C1 segment of cervical spinal cord (tissue), 14 donors: Measurements from ENCODE around the gene STX16.

ENCODE experiments used
- DNase-seq, 14 donors: peaks; one replicate each; lab custom pipeline; 2025; lab: John Stamatoyannopoulos, UW

Gene STX16

GRCh38 chr20:58697201-58697866 is 46.3 kb downstream of the STX16 start:
- no peak for DNase-seq

DNA sequence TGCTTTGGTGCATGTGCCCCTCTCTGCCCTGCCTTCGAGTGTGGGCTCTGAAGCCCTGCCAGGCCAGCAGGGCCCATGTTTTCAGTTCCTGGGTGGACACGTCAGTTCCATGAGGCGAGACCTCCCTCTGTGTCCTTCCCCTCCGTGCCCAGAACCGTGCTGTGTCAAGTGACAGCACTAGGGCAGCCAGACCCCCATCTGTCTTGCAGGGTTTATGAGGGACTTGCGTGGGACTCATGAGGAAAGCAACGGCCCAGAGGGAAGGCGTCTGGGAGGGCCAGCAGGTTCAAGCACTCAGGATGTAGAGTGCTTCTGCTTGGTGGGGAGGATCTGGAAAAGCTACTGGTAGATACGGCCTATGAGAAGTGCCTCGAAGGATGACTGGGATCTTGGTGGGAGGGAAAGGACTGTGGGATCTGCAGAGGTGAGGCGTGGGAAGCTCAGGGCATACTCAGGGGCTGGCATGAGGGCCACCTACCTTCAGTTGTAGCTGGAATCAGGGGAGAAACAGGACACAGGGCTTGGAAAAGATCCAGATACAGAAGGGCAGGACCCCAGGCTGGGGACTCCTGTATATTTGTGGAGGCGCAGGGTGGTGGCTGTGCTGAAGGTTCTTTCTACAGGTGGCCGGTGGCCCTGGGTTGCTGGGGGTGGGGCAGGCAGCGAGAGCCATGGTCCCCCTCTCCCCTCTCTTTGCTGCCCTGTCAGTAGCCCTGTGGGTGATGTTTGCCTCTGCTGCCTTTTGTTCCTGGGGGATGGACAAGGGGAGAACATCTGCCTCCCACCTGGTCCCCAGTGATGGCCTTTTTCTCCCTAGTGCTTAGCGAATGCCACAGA is 47.0 kb downstream of the STX16 start:
- no peak for DNase-seq

DNA sequence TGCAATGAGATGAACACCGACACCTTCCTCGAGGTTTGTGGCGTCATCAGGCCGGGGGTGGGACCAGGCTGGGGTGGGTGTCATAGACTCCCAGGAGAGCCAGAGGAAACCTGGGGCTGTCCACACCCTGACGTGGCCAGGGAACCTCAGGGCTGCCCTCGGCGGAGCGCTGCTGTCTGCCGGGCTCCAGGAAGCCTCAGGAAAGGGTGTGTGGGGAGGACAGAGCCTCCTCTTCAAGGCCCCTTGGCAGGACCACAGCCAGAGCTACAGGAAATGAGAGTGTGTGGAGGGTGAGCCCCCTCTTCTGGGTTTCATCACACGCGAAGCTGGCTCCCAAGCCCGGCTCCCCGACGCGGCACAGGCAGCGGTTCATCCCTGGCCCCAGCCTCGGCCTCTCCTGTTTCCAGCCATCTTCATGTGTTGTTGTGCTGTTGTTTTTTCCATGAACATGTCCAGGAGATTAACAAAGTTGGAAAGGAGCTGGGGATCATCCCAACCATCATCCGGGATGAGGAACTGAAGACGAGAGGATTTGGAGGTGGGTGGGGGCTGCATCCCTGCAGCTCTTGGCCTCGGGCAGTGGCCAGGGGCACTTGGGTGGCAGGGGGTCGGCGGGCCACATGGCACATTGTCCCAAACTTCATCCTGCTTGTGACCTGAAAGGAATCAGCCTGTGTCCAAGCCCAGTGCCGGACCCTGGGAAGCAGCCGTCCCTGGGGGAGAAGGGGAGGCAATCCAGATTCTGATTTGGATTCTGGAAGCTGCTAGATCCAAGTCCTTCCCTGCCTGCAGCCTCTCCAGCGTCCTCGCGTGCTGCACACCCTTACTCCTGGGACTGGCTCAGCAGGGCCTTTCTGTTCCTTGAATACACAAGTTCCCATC is 47.9 kb downstream of the STX16 start:
- no peak for DNase-seq

GRCh38 chr20:58699623-58700107 is 48.6 kb downstream of the STX16 start:
- DNase-seq = no peak

- DNase-seq = no peak
These were observed 49.2 kb downstream of the STX16 start for GRCh38 chr20:58700121-58700821.

DNA sequence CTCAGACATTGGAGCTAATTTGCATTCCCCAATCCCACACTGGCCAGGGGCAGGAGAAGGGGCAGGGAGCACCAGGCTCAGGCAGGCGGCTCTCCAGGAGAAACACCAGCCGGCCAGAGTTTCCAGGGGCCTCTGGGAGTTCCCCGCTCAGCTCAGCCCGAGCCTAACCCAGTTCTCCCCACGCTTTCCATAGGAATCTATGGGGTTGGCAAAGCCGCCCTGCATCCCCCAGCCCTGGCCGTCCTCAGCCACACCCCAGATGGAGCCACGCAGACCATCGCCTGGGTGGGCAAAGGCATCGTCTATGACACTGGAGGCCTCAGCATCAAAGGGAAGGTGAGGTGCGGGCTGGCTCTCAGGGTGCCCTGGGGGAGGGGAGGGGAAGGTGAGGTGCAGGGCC is 49.7 kb downstream of the STX16 start:
- no peak for DNase-seq

DNA sequence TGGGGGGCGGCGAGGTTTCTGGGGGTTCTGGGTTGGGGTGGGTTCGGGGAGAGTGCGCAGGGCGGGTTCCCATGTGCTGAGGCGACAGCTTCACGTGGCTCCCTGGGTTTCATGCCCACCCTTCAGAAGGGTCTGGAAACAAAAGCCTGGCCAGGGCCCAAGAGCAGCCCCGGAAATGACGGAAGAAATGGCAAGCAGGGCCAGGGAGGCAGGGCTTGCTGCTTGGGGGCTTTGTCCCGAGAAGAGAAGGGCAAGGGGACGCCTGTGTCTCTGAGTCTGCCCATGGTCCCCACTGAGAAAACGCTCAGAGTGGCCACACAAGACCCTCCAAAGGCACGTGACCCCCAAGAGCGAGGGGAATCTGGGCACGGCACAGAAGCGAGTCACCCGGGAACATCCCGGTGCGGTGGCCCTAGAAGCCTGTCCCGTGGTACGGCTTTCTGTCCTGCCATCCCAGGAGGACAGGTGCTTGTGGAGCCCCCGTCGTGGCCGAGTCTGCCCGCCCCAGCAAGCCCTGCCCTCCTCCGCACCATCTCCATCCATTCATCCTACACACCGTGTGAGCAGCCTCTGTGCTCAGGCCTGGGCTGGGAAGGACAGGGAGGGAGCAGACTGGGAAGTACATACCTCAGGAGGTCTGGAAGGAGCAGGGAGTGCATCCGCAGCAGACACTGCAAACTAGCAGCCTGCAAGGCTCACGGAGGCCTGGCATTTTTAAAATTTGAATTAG is 50.5 kb downstream of the STX16 start:
- no peak for DNase-seq

DNA sequence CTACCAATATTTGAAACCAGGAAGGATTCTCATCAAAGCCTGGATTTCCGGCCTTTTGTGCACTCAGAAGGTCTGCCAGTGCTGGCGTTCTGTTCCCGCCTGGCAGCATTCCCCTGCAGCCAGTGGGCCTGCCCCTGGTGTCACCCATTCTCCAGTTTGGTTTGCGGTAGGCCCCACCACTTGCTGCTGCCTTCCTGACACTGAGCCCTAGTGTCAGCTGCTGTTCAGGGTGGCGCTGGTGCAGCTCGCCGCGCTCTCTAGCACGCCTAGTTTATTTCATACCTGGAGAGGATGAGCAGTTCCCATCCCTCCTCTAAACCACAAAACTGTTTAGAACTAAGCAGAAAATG is 51.1 kb downstream of the STX16 start:
- DNase-seq = no peak

GRCh38 chr20:58702859-58703648 is 52.0 kb downstream of the STX16 start:
- DNase-seq = no peak

GRCh38 chr20:58703765-58704371 is 52.8 kb downstream of the STX16 start:
- no peak for DNase-seq

DNA sequence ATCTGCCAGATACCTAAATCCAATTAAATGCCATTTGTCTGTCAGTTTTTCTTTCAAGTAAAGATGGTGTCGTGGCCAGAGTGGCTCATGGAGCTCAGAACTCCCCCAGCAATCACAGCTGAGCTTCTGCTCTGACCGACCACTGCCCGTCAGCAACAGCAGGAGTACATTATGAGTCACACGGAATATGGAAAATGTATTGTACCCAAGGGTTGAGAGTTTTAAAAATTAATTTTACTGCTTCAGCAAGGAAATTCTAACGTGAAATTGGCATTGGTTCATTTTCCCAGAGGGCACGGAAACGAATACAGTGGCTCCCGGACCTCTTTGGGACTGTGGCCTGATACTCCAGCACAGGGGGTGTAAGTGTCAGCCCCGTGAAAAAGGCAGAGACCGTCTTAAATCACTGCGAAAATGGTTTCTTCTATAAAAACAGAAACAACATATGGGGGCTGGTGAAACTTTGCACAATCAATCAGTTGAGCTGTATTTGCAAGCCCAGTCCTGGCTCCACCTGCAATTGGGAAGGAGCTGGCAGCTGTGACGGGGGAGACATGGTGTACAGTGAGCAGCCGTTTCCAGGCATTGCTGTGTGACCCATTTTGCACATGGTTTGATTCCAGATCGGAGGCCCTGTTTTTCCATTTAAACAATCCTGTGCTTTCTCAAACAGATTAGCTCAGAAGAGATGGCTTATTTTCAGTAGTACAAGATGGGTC is 54.3 kb downstream of the STX16 start:
- no peak for DNase-seq

DNA sequence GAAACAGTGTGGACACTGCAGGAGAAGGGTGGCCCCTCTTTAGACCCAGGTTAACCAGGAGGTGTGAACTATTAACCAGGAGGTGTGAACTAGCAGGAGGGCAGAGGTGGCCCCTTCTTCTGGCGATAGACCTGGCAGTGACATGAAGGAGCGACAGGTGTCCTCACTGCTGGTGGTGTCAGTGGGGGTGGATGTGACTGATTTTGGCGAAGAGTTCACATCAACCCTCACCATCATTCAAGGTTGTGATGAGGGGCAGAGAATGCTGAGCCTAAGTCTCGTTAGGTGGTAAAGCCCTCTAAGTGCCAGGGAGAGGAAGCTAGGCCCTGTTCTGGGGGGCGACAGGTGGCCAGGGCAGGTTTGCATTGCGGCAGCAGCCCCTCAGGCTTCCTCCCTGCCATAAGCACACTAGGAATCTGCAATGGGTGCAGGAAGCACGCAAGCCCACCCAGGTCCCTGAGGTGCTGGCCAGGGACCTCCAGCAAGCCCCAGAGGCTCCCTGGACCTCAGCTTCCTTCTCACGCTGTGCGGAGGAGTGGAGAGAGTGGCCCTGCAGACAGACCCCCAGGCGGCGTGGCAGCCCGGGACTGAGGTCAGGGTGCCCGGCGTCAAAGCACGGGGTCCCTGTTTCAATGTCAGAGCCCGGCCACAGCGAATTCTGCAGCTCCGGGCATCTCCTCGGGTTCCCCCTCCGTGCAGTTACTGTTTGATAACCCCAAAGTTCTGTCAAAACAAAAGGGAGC is 55.2 kb downstream of the STX16 start:
- DNase-seq = no peak

GRCh38 chr20:58706975-58707681 is 56.0 kb downstream of the STX16 start:
- no peak for DNase-seq

DNA sequence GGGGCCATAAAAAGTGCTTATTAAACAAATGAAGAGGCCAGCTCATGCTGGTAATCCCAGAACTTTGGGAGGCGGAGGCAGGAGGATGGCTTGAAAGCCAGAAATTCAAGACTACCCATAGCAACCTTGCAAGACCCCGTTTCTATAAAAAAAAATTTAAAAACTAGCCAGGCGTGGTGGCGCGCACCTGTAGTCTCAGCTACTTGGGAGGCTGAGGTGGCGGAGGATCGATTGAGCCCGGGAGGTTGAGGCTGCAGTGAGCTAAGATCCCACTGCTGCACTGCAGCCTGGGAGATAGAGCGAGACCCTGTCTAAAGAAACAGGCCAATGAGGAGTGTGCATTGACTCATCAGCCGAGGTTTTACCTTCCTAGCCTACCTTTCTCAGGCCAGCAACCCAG is 56.7 kb downstream of the STX16 start:
- DNase-seq = no peak

DNA sequence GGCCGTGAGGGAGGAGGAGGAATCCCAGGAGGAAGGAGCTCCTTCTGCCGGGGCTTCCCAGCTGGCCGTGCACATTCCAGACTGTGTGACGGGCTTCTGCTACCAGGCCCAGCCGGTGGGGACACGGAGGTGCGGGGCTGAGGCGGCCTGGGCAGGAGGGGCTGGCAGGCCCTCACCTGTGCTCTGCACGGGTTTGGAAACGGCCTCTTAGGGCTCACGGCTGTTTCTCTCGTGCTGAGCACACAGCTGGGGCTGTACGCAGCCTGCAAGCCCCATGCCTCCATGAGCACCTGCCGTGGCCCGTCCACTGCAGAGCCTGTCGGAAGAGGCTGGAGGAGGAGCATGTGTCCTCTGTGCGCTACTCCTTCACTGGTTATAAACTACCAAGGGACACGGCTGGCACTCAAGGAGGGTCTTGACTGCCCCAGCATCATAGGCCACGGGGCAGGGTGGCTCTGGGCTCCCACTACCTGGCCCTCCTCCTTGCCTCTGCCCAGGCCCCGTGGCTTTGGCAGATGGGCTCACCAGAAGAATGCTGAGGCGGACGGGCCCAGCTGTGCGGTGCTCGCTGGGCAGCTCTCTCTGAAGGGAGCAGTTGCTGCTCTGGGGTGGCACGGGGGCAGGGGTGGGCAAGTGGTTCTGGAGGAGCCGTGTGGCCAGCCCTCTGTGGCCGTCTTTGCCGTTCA is 57.3 kb downstream of the STX16 start:
- DNase-seq = no peak

DNA sequence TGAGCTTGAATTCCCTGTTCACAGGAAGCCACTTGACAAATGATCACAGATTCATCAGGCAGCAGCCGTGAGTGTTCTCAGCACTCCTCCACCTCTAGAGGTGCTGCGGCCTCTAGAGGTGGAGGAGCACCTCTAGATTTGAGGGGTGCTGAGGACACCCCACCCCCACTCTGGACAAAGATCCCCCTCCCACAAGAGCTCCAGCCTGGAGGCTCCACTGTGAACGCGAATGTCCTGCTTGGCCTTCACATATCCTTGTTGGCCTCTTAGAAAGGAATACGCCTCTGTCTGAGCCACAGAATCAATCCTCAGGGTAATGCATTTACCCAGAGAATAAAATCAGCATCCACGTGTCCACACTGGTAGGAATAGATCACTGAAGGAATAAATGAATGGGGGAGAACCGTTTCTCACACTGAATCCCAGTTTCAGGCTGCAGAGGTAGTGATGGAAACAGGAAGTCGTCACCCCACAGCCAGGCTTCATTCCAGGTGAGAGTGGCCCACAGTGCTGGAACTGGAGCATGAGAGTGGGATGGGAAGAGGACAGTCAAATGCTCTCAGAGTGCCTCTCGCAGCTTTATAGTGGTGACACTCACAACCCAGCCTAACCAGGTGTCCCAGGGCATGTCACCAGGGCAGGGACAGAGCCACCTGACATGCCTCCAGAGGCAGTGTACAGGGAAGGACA is 58.1 kb downstream of the STX16 start:
- DNase-seq = no peak
